Coronary artery (tissue), 2 donors: ENCODE results near the gene CMPK1.
"Not testable (repeated sequence)": the region's sequence is repeated elsewhere in the genome, so short reads cannot be mapped to it uniquely, and the experiment has no call there.

Experiments
- DNase-seq: peaks from one replicate; pipeline ENCODE4 v3.0.0-alpha.2; 2017; ENCODE audit warnings: low spot score
- H3K27ac ChIP-seq, 2 donors: fragments of 200-600 bp; sonication (generic); one replicate each; pipeline ENCODE4 v1.5.1; 2016 to 2019
- H3K4me3 ChIP-seq: fragments of 200-600 bp; sonication (generic); 2 replicates; pipeline ENCODE4 v1.5.1; 2016; ENCODE audit warnings: mild to moderate bottlenecking, moderate library complexity
- CTCF ChIP-seq: fragments of 200-600 bp; sonication (generic); IDR thresholded peaks from one replicate; pipeline ENCODE4 v1.5.1; 2019; ENCODE audit warnings: antibody characterized with exemption

Gene CMPK1

GRCh38 chr1:47340227-47340626, 6.6 kb downstream of the CMPK1 start:
- Histone ChIP-seq H3K4me3 (no peak overlapping the region), H3K27ac (no peak overlapping the region)
- DNase-seq = no peak
- TF ChIP-seq CTCF = no peak

GRCh38 chr1:47346979-47347378, 13.4 kb downstream of the CMPK1 start:
- not testable (repeated sequence) for H3K4me3 ChIP-seq, DNase-seq, H3K27ac ChIP-seq

GRCh38 chr1:47347735-47348134, 14.1 kb downstream of the CMPK1 start:
- DNase-seq = no peak
- Histone ChIP-seq H3K4me3 (no peak overlapping the region), H3K27ac (no peak overlapping the region)
- no peak for TF ChIP-seq CTCF

- no peak overlapping the region for H3K4me3 ChIP-seq
- no peak for DNase-seq
- H3K27ac ChIP-seq = no peak overlapping the region
- TF ChIP-seq CTCF = no peak
Observed at GRCh38 chr1:47348246-47348645, 14.7 kb downstream of the CMPK1 start.

- TF ChIP-seq CTCF = no peak
- DNase-seq = no peak
- H3K27ac ChIP-seq = no peak overlapping the region
- H3K4me3 ChIP-seq = no peak overlapping the region
Observed at GRCh38 chr1:47351305-47351704, 17.7 kb downstream of the CMPK1 start.

GRCh38 chr1:47361380-47361779, 27.8 kb downstream of the CMPK1 start:
- DNase-seq = no peak
- TF ChIP-seq CTCF = no peak
- no peak overlapping the region for H3K4me3 ChIP-seq
- H3K27ac ChIP-seq = no peak overlapping the region

GRCh38 chr1:47362828-47363227, 29.2 kb downstream of the CMPK1 start:
- no peak for DNase-seq
- TF ChIP-seq CTCF = no peak
- Histone ChIP-seq H3K4me3 (no peak overlapping the region), H3K27ac (no peak overlapping the region)

GRCh38 chr1:47367651-47368050, 34.1 kb downstream of the CMPK1 start:
- Histone ChIP-seq H3K27ac (no peak overlapping the region), H3K4me3 (no peak overlapping the region)
- no peak for DNase-seq
- TF ChIP-seq CTCF = no peak
